Testis (tissue), 3 donors: ENCODE data around the gene ESF1. TPM values are rescaled to one million over a fixed set of nuclear protein-coding genes. Genes with fewer than 3 reads are reported as not detected.
A peak's percentile ranks its signal among the peaks of the same experiment; 100 is the strongest.
"Not testable (repeated sequence)": the region's sequence is repeated elsewhere in the genome, so short reads cannot be mapped to it uniquely, and the experiment has no call there.

Source experiments
- DNase-seq: peaks from one replicate; pipeline ENCODE4 v3.0.0-alpha.2; 2019
- H3K27ac ChIP-seq, 2 donors: fragments of 200-600 bp; sonication (generic); one replicate each; pipeline ENCODE4 v1.5.1; 2019
- H3K27me3 ChIP-seq: fragments of 200-600 bp; sonication (generic); one replicate; pipeline ENCODE4 v1.5.1; 2019
- H3K36me3 ChIP-seq: fragments of 200-600 bp; sonication (generic); one replicate; pipeline ENCODE4 v1.5.1; 2017; ENCODE audit warnings: low read depth; ENCODE audit errors: missing control alignments
- H3K4me1 ChIP-seq: fragments of 200-600 bp; sonication (generic); one replicate; pipeline ENCODE4 v1.5.1; 2019
- H3K4me3 ChIP-seq, 2 donors: fragments of 200-600 bp; sonication (generic); one replicate each; pipeline ENCODE4 v1.5.1; 2017 to 2019
- H3K9me3 ChIP-seq: fragments of 200-600 bp; sonication (generic); one replicate; pipeline ENCODE4 v1.5.1; 2017
- POLR2A ChIP-seq: fragments of 450-650 bp; IDR thresholded peaks from one replicate; pipeline ENCODE4 v1.6.1; 2017; ENCODE audit warnings: antibody characterized with exemption, mild to moderate bottlenecking, moderate library complexity
- WGBS, 2 donors: methylation state at CpG; one replicate each; pipeline ENCODE4 v1.1.5; 2018; 5-methylcytosine and 5-hydroxymethylcytosine counted together
- intact Hi-C: fragments of 100-400 bp; cut with DNase I; formaldehyde crosslinking; loops from one replicate; pipeline ENCODE4 v1.15.1; 2023; ENCODE audit warnings: low total_unique reads
- polyA plus RNA-seq: library from polyadenylated mRNA; stranded (reverse); fragments of 350-450 nt; fragmentation: Illumina TruSeq; extraction: RNeasy Lipid Tissue Mini Kit (QIAGEN cat#74804); gene quantifications from one replicate; pipeline ENCODE4 v1.2.3, GENCODE V29; 2014; ENCODE audit warnings: low read depth, low replicate concordance; ENCODE audit not compliant: insufficient read depth
- total RNA-seq, 2 donors: library from RNA; depleted of rRNA; stranded (reverse); fragments of >200 nt; gene quantifications; one replicate each; pipeline ENCODE4 v1.2.3, GENCODE V29; 2016
- TF ChIP-seq, protein P1 (sequence below), 3 experiments: fragments of 450-650 bp in 2 of 3; fragments of 200-600 bp in 1 of 3; sonication (generic) in 1 of 3; IDR thresholded peaks; one replicate each; pipeline ENCODE4 v1.5.1; 2016 to 2019; ENCODE audit warnings: antibody characterized with exemption in 3 of 3, mild to moderate bottlenecking in 2 of 3, moderate library complexity in 1 of 3

Gene ESF1
- total and polyA plus RNA-seq, 3 donors from 2014 or later = 4.5 to 21.7 (median 20.2) TPM

DNA sequence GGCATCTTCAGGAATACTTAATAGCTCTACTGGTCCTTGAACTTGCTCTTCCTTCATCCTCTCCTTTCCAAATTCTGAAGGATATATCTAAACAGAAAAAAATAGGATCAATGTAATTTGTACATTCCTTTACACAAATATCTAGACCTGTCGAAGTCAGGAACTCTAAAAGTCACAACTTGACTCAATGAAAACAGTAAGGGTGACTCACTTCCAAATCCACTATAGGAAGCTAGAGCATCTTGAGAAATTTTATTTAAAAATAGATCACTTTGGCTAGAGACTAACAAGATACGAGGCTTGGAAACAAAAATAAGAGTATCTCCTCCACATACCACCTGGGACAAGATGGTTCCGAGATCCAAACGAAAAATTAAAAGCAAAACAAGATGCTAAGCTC lies 12.2 kb downstream of the ESF1 start:
- WGBS, 2 donors = 61 to 67% methylated on average over 4 of the region's 4 CpGs
- no peaks in the 10 kb centered on the region for H3K36me3 ChIP-seq
- H3K4me3 ChIP-seq = no peak overlapping the region
- H3K4me1 ChIP-seq = no peaks in the 10 kb centered on the region
- intact Hi-C loops = no loop called here
- TF ChIP-seq, protein P1, sequence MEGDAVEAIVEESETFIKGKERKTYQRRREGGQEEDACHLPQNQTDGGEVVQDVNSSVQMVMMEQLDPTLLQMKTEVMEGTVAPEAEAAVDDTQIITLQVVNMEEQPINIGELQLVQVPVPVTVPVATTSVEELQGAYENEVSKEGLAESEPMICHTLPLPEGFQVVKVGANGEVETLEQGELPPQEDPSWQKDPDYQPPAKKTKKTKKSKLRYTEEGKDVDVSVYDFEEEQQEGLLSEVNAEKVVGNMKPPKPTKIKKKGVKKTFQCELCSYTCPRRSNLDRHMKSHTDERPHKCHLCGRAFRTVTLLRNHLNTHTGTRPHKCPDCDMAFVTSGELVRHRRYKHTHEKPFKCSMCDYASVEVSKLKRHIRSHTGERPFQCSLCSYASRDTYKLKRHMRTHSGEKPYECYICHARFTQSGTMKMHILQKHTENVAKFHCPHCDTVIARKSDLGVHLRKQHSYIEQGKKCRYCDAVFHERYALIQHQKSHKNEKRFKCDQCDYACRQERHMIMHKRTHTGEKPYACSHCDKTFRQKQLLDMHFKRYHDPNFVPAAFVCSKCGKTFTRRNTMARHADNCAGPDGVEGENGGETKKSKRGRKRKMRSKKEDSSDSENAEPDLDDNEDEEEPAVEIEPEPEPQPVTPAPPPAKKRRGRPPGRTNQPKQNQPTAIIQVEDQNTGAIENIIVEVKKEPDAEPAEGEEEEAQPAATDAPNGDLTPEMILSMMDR (IDR thresholded peaks at IDR 0.05) = no peak
- TF ChIP-seq POLR2A = no peak
- H3K27ac ChIP-seq = no peak overlapping the region
- H3K9me3 ChIP-seq = no peaks in the 10 kb centered on the region
- DNase-seq = no peak
- no peaks in the 10 kb centered on the region for H3K27me3 ChIP-seq

DNA sequence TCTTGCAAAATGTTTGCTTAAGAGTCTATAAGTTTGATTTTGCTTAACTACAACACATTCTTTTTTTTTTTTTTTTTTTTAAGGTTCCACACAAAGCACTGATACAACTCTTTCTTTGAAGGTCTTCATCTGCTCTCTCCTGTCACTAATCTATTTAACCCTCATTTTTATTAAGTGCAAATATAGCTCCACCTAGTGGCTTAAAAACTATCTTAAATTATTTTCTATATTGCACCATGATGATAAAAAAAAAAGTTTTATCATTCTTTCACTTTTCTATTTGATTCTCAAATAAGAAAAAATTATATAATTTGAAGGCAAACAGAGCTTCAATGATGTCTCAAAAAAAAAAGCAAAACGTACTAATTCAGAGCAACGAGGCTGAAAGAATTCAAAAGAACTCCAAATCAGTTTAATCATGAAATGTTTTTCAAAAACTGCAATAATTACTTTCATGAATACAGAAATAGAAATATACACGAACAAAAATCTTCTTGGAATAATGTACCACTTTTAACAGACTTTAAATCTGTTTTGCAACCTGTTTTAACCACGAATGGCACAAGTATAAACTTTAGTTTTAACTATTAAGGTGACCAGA lies 12.8 kb downstream of the ESF1 start:
- no peak for TF ChIP-seq POLR2A
- TF ChIP-seq, protein P1 (IDR thresholded peaks at IDR 0.05) = peak in 2 of 3 experiments; percentile 36 to 69
- Histone ChIP-seq H3K9me3 (no peaks in the 10 kb centered on the region), H3K36me3 (no peaks in the 10 kb centered on the region), H3K27me3 (no peaks in the 10 kb centered on the region), H3K27ac (no peak overlapping the region), H3K4me1 (no peaks in the 10 kb centered on the region), H3K4me3 (no peak overlapping the region)
- DNase-seq = no peak
- intact Hi-C loops = no loop called here
- WGBS, 2 donors = 59 to 60% methylated on average over 4 of the region's 4 CpGs

DNA sequence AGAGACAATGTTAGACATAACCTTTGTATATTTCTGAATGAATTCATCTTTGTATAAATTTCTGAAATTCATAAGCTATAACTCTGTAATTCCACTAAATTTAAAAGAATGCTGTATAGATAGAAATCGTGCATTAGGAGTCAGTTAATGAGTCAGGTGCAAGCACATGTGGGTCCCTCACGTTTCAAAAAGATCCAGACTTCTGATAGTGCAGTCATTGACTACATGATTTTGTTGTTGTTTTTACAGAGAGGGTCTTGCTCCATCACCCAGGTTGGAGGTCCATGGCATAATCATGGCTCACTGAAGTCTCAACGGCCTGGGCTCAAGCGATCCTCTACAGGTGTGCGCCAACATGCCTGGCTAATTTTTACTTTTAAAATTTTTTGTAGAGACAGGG lies 14.6 kb downstream of the ESF1 start:
- H3K4me3 ChIP-seq = no peak overlapping the region
- 85 to 89% methylated on average over 5 of the region's 5 CpGs for WGBS, 2 donors
- no peak overlapping the region for H3K27ac ChIP-seq
- no peak for DNase-seq
- no peaks in the 10 kb centered on the region for H3K27me3 ChIP-seq
- TF ChIP-seq POLR2A = no peak
- TF ChIP-seq, protein P1 (IDR thresholded peaks at IDR 0.05) = no peak
- no peaks in the 10 kb centered on the region for H3K9me3 ChIP-seq
- no peaks in the 10 kb centered on the region for H3K4me1 ChIP-seq
- no peaks in the 10 kb centered on the region for H3K36me3 ChIP-seq
- intact Hi-C loops = no loop called here

DNA sequence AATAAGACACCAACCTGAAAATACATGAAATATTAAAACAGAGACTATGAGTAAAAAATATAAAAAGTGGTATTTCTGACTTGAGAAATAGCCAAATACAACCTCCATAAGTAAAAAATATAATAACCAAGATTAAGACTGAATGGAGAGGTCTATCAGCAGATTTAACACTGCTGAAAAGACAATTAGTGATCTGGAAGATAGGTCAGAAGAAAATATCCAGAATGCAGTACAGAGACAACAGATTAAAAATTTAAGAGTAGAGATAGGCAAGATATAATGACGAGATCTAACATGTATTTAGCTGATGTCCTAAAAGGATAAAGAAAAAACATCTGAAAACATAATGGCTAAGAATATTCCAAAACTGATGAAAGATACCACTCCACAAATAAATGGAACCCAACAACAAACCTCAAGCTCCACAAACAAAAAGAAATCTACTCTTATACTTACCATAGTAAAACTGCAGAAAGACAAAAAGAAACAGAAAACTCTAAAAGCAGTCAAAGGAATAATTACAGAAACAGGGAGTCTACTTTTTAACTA lies 18.8 kb downstream of the ESF1 start:
- Histone ChIP-seq H3K4me3 (no peak overlapping the region), H3K9me3 (no peaks in the 10 kb centered on the region), H3K4me1 (no peaks in the 10 kb centered on the region), H3K27ac (no peak overlapping the region), H3K36me3 (no peaks in the 10 kb centered on the region), H3K27me3 (no peaks in the 10 kb centered on the region)
- intact Hi-C loops = no loop called here
- TF ChIP-seq, protein P1 (IDR thresholded peaks at IDR 0.05) = no peak
- no peak for TF ChIP-seq POLR2A
- WGBS, 2 donors = 87 to 92% methylated on average over 1 of the region's 1 CpG
- no peak for DNase-seq

DNA sequence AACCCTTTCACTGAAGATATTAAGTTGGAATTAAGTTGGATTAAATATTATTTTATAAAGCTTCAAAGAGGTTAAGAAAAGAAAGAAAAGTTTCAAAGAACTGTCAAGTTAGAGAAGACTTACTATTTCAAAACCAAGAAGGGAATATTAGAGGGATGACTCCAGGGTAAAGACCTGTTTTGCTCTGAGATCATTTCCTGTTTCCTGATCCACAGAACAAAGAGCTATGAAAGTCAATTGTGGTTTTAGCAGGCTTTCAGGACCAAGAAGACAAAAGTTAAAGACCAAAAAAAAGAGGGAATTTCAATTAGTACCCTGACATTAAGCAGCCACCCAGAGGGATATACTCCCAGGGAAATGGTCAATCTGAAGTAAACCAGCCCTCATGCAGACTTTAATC lies 19.4 kb downstream of the ESF1 start:
- no peak overlapping the region for H3K4me3 ChIP-seq
- H3K36me3 ChIP-seq = no peaks in the 10 kb centered on the region
- no peak for DNase-seq
- H3K27ac ChIP-seq = no peak overlapping the region
- H3K27me3 ChIP-seq = no peaks in the 10 kb centered on the region
- intact Hi-C loops = no loop called here
- H3K9me3 ChIP-seq = no peaks in the 10 kb centered on the region
- H3K4me1 ChIP-seq = no peaks in the 10 kb centered on the region
- TF ChIP-seq, protein P1 (IDR thresholded peaks at IDR 0.05) = no peak
- no peak for TF ChIP-seq POLR2A

DNA sequence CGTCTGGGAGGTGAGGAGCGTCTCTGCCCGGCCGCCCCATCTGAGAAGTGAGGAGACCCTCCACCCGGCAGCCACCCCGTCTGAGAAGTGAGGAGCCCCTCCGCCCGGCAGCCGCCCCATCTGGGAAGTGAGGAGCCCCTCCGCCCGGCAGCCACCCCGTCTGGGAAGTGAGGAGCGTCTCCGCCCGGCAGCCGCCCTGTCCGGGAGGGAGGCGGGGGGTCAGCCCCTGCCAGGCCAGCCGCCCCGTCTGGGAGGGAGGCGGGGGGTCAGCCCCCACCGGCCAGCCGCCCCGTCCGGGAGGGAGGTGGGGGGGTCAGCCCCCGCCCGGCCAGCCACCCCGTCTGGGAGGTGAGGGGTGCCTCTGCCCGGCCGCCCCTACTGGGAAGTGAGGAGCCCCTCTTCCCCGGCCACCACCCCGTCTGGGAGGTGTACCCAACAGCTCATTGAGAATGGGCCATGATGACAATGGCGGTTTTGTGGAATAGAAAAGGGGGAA lies 24.2 kb downstream of the ESF1 start:
- H3K4me3 ChIP-seq, H3K4me1 ChIP-seq, H3K36me3 ChIP-seq, H3K27me3 ChIP-seq, H3K27ac ChIP-seq, intact Hi-C loops, DNase-seq, H3K9me3 ChIP-seq: not testable (repeated sequence)
- WGBS, 2 donors = 96 to 98% methylated on average over 5 to 16 of the region's 33 CpGs
